Suppressor macrophage treated with lipopolysaccharide for 1 hour (primary cell): ENCODE data around the gene RAB27B.
"Not testable (repeated sequence)": the region's sequence is repeated elsewhere in the genome, so short reads cannot be mapped to it uniquely, and the experiment has no call there.

ENCODE experiments used
- DNase-seq, 3 donors: peaks; one replicate each; pipeline ENCODE4 v3.0.0-alpha.2; 2020 to 2022

The RAB27B gene

DNA sequence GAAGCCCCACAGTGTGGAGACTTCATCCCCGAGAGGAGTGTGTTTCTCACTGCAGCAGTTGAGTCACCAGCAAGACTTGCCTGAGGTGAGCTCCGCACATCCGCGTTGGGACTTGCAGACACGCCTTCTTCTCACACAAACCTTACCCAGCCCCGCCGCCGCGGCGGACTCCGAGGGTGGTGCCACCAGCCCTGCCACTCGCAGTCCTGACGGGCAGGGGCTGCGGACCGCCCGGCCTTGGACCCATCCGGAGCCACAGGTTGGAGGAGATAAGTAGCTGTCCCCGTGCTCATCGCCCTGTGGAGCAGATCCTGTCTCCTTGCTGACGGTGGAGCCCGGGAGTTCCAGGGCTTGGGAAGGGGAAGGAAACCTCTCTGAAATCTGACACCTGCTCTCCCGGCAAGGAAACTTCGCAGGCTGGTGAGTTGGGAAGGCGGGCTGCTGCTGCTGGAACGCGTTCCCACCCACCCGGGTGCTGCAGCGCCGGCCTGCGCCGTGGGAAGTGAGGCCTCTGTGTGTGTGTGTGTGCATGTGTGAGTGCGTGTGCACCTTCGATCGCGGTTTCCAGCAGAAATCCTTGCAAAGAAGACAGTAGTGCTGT is at the start of gene RAB27B:
Gene RAB27B, plus strand, starts transcription at position 197 of the 601 bp plus-strand sequence. CDS start 49,109 bp downstream, outside the sequence.
- peak in 2 of 3 donors; percentile 11 to 21 for DNase-seq

- no peak for DNase-seq
Measured at GRCh38 chr18:54780285-54780861, 47.9 kb upstream of the RAB27B start.

DNA sequence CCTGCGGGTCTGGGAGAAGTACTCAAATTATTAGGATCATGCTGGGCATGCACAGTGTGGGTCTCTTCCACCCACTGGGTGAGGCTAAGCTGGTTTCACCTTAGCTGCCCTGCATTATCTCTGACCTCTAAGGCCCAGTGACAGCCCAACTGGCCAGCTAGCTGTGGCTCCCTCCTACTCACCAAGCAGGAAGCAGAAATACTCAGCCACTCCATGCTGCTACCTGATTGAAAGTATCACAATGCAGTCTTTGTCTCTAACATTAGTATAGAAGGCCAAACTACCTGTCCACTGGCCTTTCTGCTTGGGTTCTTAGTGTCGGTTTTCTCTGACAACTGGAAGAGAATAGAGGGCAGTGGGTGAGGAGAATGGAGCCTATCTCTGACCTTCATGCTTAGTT is 47.3 kb upstream of the RAB27B start:
- DNase-seq: no peak

- no peak for DNase-seq
Measured at GRCh38 chr18:54783139-54783538, 45.1 kb upstream of the RAB27B start.

DNA sequence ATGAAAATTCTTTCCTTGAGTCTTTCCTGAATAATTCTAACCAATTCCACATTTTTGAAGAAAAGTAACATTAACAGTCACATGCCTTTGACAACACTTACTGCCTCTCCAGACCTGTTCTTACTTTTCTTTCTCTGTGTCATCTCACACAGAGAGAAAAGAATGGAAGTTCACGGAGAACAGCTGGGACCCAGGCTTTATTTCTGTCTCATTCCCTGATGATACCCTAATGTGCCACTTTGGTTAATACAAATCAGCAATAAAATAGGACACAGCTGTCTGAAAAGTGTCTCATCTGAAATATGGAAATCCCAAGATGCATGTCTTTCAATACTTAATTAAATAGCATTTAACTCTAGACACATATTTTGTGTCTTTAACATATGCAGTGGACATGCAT is 42.1 kb upstream of the RAB27B start:
- DNase-seq: no peak

DNA sequence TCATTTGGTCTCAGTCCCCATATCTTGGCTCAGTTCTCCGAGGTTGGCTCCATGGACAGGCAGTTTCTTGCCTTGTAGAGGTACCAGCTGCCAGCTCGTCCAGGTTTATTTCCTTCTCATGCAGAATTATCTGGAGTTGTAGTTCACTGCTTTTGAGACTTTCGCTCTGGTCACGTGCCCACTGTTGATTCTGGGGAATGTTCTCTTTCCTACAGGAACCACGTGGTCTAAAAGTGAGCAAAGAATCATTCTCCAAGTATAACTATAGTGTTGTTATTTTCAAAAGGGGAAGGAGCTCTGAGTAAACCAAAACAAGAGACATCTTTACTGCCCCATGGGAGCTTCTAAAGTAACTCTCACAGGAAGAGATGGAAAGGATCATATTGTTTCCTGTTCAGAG is 41.2 kb upstream of the RAB27B start:
- peak in 2 of 3 donors; percentile 2 to 18 for DNase-seq

- no peak for DNase-seq
Measured at GRCh38 chr18:54787616-54788015, 40.7 kb upstream of the RAB27B start.

DNA sequence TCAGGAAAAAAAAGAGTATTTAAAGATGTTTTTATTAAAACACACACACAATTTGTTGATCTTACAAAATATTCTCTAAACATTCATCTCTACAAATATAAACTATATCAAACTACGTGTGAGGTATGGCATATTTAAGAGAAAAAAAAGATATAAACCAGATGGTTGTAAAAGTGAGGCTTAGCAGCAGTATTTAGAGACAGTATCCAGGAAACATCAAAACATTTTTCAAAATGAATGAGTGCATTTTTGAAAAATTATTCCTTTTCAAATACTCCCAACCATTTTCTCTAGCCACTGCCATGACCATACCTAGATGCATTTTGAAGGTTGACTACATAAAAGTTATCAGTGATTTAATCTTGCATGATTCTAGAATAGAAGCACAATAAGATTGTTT is 38.2 kb upstream of the RAB27B start:
- DNase-seq: no peak

GRCh38 chr18:54791657-54792056 is 36.6 kb upstream of the RAB27B start:
- DNase-seq: no peak

- no peak for DNase-seq
Measured at GRCh38 chr18:54792079-54792478, 36.2 kb upstream of the RAB27B start.

- DNase-seq: no peak
Measured at GRCh38 chr18:54794823-54795222, 33.5 kb upstream of the RAB27B start.

GRCh38 chr18:54798186-54798585 is 30.1 kb upstream of the RAB27B start:
- no peak for DNase-seq

DNA sequence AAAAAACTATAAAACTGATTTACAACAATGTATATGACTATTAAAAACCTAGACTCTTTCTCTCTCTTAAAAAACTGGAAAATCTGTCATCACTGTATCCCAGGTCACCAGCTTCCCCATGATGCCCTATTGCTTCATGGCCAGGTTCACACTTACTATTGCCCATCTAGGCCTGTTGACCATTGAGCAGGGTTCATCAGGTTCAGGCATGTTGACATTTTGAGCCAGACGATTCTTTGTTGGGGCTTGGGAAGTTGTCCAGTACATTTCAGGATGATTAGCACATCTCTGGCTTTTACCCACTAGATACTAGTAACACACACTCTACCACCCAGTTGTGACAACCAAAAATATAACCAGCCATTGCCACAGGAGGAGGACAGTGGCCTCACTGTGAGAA is 26.9 kb upstream of the RAB27B start:
- DNase-seq: no peak

DNA sequence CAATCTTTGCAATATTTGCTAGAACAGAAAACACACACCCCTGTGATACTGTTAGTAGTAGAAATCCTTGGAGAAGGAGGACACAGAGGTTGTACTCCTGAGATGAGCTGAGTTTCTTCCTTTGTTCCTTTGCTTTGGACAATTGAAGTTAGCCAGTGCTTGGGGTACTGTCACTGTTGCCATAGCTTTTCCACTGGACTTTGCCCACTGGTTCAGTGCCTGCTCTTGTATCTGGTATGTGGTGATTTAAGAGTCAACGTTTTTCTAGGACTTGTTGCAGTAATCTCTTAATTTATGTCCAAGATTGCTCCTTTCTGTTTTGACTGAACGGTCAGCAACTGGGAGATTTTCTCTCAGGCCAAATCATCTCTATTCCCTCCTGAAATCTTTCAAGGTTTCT is 26.1 kb upstream of the RAB27B start:
- no peak for DNase-seq

DNA sequence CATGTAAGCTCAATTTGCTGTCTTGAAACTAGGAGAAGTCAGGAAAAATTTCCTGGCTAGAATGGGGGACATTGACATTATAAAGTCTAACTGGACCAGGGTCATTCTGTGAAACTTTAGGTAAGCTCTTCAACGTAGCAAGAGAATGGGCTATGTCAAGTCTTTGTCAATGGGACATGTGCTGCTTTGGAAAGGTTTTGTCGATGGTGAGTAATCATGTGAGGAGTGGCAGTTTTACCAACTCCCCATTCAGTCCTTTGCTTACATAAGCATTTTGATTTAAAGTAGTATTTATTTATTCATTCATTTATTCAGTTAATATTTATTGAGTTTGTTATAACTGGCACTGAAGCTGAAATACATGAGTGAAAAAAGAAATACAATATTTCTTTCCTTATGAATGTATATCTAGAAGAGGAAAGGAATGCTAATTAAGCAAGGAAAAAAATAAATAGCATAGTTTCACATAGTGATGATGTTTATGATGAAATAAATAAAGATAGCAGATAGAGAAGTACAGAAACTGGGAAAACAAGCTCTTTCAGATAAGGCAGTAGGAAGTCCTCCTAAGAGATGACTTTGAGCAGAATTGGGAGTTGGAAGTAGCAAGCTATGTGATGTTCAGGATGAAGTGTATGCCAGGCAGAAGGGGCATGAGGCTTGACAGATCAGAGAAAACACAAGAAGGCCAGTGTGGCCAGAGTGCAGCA is 25.4 kb upstream of the RAB27B start:
- DNase-seq: no peak

DNA sequence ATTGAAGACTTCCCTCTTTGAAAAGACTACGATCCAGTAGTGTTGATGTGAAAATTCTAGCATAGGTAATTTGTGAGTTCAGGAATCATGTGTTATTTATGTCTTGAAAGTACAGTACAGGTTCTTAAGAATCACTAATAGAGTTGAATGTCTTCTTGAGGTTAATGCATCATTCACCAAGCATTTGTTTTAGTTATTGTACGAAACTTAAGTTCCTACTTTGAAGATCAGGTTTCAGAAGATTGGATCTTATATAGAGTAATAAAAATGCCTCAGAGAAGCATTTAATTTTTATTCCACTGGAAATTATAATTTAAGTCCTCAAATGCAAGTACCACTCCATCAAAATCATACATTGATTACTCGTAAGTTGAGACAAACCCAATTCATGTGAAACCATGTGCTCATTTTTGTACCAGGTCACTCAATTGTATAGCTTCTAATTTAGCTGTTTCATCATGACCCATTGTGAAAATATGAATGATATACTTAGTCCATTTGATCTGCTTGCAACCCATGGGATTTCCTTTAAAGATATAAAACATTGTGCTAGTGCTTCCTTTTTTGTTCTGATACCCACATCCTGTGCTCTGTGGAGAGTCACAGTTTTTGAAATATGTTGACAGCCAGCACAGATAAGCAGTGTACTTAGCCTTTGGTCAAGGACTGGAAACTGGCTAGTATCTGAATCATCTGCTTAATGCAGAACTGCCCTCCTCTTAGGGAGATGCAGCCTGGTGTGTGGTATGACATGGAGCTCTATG is 22.5 kb upstream of the RAB27B start:
- DNase-seq: peak; percentile 30 to 45 (median 31)

DNA sequence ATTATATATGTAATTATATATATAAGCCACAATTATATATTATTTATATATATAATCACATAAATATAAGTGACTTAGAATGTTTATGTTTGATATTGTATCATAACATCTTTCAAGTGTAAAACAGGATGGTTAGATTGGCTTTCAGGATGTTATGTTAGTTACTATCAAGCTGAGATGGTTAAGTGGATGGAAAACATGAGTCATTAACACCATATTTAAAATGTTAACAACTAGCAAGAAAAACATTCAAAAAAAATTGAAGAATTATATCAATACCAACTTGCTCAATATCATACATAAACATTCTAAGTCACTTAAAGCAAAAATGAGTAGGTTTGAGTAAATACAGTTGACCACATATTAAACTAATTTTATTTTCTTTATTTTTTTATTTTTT is 21.8 kb upstream of the RAB27B start:
- DNase-seq: no peak

GRCh38 chr18:54807303-54807702 is 21.0 kb upstream of the RAB27B start:
- no peak for DNase-seq

DNA sequence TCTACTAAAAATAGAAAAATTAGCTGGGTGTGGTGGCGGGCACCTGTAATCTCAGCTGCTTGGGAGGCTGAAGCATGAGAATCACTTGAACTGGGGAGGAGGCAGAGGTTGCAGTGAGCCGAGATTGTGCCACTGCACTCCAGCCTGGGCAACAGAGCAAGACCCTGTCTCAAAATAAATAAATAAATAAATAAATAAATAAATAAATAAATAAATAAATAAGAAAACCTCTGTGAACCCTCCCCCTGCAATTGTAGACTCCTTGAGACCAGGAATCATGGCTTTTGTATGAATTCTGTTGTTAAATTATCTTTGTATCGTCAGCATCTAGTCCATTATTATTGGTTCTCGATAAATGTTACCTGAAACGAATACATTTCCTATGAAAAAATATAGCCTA is 17.6 kb upstream of the RAB27B start:
- DNase-seq: not testable (repeated sequence)

DNA sequence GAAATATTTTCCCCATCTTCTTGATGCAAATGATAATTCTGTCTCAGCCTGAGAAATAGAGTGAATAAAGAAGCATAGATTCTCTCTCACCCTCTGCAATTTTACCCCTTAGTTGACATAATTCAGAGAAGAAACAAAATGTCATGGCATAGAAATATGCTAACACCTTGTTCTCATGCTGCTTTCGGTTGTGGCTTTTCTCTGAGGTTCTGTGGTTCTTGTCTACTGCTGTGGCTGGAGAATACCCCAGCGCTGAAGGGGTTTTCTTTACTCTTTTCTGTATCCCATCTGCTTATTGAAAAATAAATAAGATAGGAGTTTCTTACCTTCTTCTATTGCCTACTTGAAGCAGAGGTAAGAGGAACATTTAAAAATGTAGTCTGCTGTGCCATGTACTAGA is 15.4 kb upstream of the RAB27B start:
- no peak for DNase-seq

- DNase-seq: no peak
Measured at GRCh38 chr18:54813305-54813704, 15.0 kb upstream of the RAB27B start.

DNA sequence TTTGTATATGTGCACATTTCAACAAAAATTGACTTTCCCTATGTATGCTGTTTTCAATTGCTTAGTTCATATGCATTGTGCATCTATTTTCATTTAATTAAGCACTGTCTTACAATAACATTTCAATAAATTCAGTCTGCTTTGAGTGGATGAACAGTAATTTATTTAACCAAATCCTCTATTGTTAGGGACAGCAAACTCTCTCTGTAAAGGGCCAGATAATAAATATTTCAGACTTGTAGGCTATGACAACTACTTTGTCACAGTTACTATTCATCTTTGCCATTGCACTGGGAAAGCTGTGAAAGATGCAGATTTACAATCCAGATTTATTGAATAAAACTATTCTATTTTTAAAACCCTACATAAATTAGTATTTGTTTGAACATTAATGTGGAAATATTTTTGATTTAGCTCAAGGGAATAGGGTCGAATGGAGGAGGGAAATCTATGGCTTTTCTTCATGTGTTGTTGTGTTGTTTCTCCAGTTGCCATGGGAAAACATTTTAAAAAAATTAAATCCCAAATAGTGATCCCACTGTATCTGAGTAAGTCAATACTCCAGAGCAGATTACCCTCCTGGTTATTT is 14.2 kb upstream of the RAB27B start:
- no peak for DNase-seq

DNA sequence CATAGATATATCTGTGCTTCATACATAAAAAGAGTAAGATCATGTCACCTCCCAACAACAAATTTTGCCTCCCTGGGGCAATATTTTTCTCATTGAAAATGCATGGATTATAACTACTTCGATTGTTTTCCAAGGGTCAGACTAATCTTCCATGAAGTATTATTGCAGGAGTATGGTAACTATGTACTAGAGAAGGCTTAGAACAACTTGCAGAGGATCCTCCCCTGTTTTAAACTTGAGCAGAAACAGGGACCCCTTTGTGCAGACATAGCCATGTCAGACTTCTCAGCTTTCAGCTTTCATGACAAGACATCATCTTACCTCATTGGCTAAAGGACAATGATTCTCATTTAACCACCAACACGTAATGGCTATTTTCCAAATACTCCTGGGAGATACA is 13.2 kb upstream of the RAB27B start:
- DNase-seq: no peak
